Effector CD4-positive, alpha-beta T cell (primary cell): Measurements from ENCODE around the gene C4BPB.

Experiments
- DNase-seq: peaks from one replicate; pipeline ENCODE4 v3.0.0-alpha.2; 2020

C4BPB gene

GRCh38 chr1:207088161-207088560 lies 499 bp upstream of the C4BPB start:
- DNase-seq = no peak

DNA sequence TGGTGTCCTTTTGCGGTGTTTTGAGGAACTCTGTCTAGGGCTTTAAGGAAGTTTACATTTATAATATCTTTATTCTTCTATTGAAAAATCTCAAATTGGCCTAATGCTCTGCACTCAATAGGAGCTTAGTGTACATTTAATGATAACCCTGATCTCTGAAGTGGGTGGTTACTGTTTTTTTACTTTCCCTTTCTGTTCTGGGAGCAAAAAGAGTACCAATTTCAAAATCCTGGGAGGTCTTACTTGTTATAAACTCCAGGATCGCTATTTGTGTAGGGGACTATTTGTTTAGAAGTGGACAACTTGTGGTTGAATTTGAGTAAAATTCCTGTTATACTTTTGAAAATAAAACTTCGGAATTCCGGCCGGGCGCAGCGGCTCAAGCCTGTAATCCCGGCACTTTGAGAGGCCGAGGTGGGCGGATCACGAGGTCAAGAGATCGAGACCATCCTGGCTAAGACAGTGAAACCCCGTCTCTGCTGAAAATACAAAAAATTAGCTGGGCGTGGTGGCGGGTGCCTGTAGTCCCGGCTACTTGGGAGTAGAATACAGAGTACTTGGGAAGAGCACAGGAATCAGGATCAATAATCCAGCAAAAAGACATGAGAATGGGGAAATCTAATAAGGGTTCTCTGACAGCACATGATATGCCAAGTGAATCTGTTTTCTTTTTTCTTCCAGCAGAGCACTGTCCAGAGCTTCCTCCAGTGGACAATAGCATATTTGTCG lies 1.1 kb downstream of the C4BPB start:
- DNase-seq = no peak

GRCh38 chr1:207091200-207091908 lies 2.7 kb downstream of the C4BPB start:
- no peak for DNase-seq

GRCh38 chr1:207093944-207094343 lies 5.3 kb downstream of the C4BPB start:
- no peak for DNase-seq

- no peak for DNase-seq
These were observed 9.2 kb downstream of the C4BPB start for GRCh38 chr1:207097871-207098324.

GRCh38 chr1:207101720-207102119 lies 13.1 kb downstream of the C4BPB start:
- no peak for DNase-seq

DNA sequence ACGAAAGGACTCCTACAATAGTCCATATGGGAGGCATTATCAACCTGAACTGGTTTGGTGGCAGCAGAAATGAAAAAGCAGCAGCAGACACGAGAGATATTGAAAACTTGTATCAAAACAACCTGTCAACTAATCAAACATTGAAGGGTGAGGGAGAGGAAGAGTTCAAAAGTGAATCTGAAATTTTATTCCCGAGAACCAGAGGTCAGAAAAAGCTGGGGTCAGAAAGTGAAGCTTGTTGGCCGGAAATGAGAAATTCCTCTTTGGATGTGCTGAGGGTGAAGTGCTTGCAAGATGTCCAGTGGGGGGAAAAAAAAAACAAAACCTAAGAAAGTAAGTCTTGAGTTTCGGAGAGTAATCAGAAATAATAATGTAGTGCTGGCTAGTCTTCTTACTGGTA lies 13.5 kb downstream of the C4BPB start:
- DNase-seq = no peak

DNA sequence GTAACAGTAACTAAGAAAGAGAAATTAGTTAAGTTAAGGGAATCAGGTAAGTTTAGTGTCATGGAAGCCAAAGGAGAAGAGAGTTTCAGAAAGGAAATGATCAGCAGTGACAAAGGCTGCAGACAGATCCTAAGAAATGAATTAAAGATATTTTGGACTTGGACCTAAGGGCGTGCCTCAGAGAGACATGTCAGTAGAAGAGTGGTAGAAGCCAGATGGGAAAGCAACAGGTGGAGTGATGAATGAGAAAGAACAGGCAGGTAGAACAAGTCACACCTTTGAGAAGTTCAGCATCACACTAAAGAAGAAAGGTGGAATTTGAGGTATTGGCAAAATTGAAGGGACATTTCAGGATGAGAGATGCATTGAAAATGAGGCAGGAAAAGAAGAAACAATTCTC lies 14.0 kb downstream of the C4BPB start:
- no peak for DNase-seq

DNA sequence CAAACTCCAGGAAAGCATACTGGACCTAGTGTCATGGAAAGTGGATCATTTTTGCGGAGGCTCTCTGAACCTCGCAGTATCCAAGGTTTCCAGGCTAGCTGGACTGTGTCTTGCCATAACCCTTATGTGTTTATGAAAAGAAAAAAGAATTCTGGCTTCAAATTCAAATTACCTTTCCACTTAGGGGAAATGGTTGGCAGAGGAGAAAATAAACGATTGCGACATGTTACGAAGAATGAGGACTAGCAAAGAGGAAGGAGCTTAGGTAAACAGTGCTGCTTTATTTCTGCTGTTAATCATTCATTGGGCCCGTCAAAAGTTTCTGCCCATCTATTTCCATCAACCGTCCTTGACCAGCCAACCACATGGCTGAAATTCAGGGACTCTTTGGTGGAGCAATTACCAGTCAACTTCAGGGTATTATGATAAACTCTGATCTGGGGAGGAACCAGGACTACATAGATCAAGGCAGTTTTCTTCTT lies 15.3 kb downstream of the C4BPB start, which contains the start of gene C4BPA:
C4BPA (plus strand) TSS at position 342 of the 482 bp plus-strand sequence. CDS start 8,793 bp downstream, outside the sequence.
- DNase-seq = no peak

DNA sequence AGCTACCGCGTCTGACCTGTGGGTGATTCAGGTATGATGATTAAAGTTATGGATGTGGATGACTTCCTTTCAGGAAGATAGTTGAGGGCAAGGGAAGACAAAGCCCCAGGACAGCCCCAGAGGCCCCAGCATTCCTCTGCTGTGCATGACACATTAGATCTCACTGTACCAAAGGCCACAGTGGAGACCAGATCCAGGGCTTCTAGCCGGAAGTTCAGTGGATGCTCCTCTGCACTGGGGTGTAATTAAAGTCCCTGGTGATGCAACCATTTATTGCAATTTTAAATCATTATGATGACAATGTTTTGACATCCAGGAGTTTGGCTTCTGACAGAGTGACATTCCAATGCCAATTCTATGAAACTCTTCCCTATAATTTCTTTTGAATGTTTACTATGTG lies 20.3 kb downstream of the C4BPB start:
- DNase-seq = no peak

DNA sequence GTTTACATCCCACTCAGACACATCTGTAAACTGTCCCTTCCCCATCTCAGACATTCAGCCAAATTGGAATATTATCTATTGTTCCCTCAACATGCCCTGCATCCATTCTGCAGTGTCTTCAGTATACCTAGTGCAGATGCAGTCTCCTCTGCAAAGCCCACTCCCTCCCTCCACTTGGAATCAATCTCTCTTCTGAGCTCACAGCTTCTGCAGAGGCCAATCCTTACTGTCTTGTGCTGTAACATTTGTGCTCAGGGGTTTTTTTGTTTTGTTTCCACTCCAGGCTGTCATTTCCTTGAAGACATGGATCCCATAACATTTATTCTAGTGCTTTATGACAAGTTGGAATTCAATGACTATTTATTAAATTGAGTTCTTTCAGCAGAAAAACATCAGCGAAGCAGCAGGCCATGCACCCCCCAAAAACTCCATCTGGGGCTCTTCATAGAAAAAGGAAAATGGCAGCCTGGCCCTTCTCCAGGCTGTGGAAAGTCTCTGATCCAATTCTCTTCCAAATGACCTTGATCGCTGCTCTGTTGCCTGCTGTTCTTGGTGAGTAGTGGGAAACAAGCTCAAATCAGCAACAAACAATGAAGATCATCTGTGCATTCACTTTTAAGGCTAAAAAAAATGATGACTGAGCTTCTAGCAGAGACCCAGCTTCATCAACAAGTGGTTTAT lies 24.1 kb downstream of the C4BPB start:
- DNase-seq = no peak

GRCh38 chr1:207115269-207115668 lies 26.6 kb downstream of the C4BPB start:
- no peak for DNase-seq

DNA sequence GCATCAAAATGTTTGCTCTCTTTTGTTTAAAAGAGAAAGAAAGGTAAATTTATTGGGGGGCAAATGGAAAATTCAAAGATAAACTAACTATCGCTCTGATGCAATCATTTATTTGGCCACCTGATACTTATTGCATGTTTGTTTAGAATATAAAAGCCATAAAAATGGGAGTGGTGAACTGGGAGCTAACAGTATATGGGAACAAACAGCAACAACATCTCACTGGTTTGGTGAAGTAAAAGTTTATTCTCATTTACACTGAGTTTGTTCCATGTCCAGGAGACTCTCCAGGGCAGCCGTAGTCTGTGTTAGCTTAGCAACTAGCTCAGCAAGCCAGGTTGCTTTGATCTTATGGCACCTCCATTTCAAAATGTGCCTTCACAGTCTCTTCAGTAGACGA lies 35.7 kb downstream of the C4BPB start:
- no peak for DNase-seq

- DNase-seq = no peak
These were observed 39.8 kb downstream of the C4BPB start for GRCh38 chr1:207128336-207128921.

DNA sequence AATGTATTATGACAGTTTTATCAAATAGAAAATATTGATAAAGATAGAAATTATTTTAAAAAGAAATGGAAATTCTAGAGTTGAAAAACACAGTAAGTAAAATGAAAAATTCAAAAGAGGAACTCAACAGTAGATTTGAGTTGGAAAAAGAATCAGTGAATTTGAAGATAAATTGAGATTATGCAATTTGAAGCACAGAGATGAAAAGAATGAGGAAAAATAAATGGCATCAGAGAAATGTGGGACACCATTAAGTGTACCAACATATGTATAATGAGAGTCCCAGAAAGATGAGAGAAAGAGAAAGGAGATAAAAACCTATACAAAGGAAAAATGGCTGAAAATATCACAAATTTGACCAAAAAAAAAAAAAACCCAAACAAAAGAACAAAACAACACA lies 40.4 kb downstream of the C4BPB start:
- DNase-seq = no peak

DNA sequence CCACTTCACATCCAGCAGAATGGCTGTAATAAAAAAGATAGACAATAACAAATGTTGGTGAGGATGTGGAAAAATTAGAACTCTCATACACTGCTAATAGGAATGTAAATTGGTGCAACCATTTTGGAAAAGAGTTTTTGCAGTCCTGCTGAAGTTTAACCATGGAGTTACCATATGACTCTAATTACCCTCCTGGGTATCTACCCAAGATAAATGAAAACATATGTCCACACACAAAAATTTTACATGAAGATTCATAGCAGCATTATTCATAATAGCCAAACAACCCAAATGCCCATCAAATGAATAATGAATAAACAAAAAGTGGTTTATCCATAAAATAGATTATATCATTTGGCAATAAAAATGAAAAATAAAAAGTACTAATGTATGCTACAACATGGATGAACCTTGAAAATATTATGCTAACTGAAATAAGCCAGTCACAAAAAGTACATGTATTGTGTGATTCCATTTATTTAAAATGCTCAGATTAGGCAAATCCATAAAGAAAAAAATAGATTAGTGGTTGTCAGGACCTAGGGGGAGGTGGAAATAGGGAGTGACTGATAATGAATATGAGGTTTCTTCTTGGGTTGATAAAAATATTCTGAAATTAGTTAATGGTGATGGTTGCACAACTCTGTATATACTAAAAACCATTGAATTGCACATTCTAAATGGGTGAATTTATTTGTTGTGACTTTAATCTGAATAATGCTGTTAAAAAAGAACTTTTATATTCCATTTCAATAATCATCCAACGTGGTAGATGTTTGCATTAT lies 41.8 kb downstream of the C4BPB start:
- DNase-seq = no peak

GRCh38 chr1:207131163-207131562 lies 42.5 kb downstream of the C4BPB start:
- DNase-seq = no peak

- no peak for DNase-seq
These were observed 45.9 kb downstream of the C4BPB start for GRCh38 chr1:207134581-207134980.

DNA sequence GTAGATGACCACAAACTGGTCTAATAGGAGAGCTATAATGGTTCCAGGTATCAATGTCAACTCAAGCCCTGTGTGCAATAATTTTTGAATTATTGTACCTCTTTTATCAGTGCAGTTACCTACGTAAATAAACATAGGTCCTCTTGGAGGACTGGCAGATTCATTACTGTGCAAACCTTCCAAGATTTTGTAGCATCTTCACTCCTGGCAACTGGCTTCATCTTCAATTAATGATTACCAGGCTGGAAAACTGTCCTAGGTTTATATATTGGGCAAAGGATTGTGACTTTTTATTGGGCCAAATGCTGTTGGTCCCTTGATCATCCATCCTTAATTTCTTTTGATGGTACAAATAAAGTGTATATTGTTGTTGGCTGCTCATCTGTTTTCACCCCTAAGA lies 51.0 kb downstream of the C4BPB start:
- DNase-seq = no peak

GRCh38 chr1:207140536-207140935 lies 51.9 kb downstream of the C4BPB start:
- no peak for DNase-seq

GRCh38 chr1:207145401-207146058 lies 56.9 kb downstream of the C4BPB start:
- DNase-seq = no peak
